PC-3 (cell line): ENCODE results near the gene TFEB.

ENCODE experiments used
- CTCF ChIP-seq: fragments of 300-600 bp; sonication (generic); conservative IDR thresholded peaks from 2 replicates; pipeline ENCODE4 v1.5.1; 2017; ENCODE audit warnings: antibody characterized with exemption, low read depth, mild to moderate bottlenecking, low read length
- EZH2phosphoT487 ChIP-seq: fragments of 300-600 bp; sonication (generic); IDR thresholded peaks from 2 replicates; pipeline ENCODE4 v1.6.1; 2018; ENCODE audit warnings: mild to moderate bottlenecking, antibody characterized with exemption, low read length, borderline replicate concordance

DNA sequence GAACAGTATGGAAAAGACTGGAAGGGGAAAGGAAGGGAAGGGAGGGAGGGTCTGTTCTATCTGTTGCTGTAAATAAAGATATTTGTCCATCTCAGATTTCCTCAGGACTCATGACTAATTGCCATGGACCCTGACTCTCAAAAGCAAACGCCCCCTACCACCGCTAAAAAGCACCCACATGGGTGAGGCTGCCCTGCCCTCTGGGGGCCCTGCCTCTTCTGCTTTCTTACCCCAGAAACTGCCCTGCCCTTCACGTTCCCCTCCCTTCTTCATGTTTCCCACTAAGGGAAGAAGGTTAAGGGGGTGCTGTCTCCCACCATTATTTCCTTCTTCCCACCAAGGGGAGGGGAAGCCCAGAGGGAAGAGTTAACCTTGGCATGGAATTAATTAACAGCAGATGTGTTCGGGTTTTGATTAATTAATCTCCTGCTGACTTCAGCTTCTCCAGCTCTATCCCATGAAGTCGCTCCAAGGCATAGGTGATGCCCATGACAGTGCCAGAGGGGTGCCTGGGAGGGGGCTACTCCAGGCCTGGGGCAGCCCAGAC, 81.2 kb downstream of the TFEB start:
- TF ChIP-seq CTCF (no peak), EZH2phosphoT487 (no peak)
